IPS-18a (cell line): ENCODE results near the gene C14orf180.
"Not testable (repeated sequence)": the region's sequence is repeated elsewhere in the genome, so short reads cannot be mapped to it uniquely, and the experiment has no call there.

ENCODE experiments used
- H3K27ac ChIP-seq: one replicate; pipeline ENCODE4 v1.5.1; 2013; ENCODE audit warnings: low read length
- H3K27me3 ChIP-seq: one replicate; pipeline ENCODE4 v1.6.1; 2013; ENCODE audit warnings: mild to moderate bottlenecking, low read length; ENCODE audit not compliant: control insufficient read depth, insufficient read depth
- H3K36me3 ChIP-seq: one replicate; pipeline ENCODE4 v1.6.1; 2013; ENCODE audit warnings: low read depth, low read length; ENCODE audit not compliant: control insufficient read depth
- H3K4me1 ChIP-seq: one replicate; pipeline ENCODE4 v1.6.1; 2013; ENCODE audit warnings: low read depth, low read length; ENCODE audit not compliant: control insufficient read depth
- H3K4me3 ChIP-seq: one replicate; pipeline ENCODE4 v1.5.1; 2013; ENCODE audit warnings: low read length
- H3K9ac ChIP-seq: one replicate; pipeline ENCODE4 v1.6.1; 2013; ENCODE audit warnings: mild to moderate bottlenecking, low read length, moderate library complexity
- H3K9me3 ChIP-seq: one replicate; pipeline ENCODE4 v1.6.1; 2013; ENCODE audit warnings: low read depth, low read length; ENCODE audit not compliant: control insufficient read depth

Gene C14orf180

DNA sequence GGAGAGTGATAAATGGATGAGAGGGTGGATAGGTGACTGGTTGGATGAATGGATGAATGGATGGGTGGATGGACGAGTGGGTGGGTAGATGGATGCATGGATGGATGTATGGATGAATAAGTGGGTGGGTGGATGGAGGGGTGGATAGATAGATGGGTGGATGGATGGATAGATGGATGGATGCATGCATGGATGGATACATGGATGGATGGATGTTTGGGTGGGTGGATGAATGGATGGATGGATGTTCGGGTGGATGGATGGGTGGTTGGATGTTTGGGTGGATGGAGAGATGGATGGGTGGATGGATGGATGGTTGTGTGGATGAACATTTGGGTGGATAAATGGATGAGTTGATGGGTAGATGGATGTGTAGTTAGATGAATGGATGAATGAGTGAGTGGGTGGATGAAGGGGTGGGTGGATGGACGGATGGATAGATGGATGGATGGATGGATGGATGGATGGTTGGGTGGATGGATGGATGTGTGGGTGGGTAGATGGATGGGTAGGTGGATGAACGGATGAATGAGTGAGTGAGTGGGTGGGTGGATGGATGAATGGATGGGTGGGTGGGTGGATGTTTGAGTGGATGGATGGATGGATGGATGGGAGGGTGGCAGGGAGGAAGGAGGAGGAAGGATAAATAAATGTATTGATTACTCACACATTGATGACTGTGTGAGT is 34.7 kb downstream of the C14orf180 start:
- Histone ChIP-seq H3K9ac (no peak overlapping the region), H3K9me3 (no peaks in the 10 kb centered on the region), H3K27me3 (peaks cover 5% of the 10 kb centered on the region), H3K27ac (no peak overlapping the region), H3K36me3 (no peaks in the 10 kb centered on the region), H3K4me1 (no peaks in the 10 kb centered on the region), H3K4me3 (no peak overlapping the region)

GRCh38 chr14:104624939-104625338 is 45.4 kb downstream of the C14orf180 start:
- H3K27me3 ChIP-seq: no peaks in the 10 kb centered on the region
- H3K4me3 ChIP-seq: no peak overlapping the region
- H3K4me1 ChIP-seq: no peaks in the 10 kb centered on the region
- H3K9ac ChIP-seq: no peak overlapping the region
- H3K9me3 ChIP-seq: no peaks in the 10 kb centered on the region
- H3K36me3 ChIP-seq: no peaks in the 10 kb centered on the region
- no peak overlapping the region for H3K27ac ChIP-seq

GRCh38 chr14:104632781-104633180 is 53.2 kb downstream of the C14orf180 start:
- no peak overlapping the region for H3K27ac ChIP-seq
- H3K9ac ChIP-seq: no peak overlapping the region
- no peaks in the 10 kb centered on the region for H3K36me3 ChIP-seq
- no peak overlapping the region for H3K4me3 ChIP-seq
- no peaks in the 10 kb centered on the region for H3K27me3 ChIP-seq
- H3K4me1 ChIP-seq: no peaks in the 10 kb centered on the region
- H3K9me3 ChIP-seq: no peaks in the 10 kb centered on the region

DNA sequence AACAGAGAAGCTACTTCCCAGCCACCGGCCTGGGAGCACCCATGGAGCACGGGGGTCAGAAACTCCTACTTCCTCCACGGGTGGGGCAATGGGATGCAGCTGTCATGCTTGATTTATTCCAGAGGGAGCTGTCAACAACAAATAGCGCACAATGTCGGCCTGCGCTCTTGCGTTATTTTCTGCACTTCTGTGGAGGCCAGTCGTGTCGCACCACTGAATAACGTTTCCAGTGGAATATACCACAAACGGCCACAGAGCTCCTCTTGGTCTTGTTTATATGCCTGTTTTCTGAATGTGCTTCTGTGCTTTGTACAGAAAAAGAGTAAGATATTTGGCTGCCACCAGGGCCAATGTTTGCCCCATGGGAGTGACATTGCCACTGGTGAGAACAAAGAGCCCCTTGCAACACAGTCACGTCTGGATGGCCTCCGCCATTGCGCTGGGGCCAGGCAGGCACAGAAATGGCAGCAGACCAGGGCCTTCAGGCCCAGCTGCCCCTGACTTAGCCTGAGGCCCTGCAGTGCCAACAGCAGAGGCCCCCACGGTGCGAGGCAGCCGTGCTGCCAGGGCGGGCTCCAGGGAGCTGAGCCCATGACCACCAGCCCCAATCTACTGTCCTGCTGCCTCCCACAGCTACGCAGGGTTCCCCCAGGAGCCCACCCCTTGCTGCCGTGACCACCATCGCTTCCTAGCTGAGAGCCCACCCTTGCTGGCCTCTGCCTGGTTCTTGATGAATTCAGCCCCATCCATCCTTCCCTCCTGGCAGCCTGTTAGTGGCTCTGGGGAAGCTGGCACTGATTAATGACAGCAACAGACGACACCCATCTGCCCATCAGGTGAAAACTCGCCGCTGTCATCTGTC is 53.9 kb downstream of the C14orf180 start:
- Histone ChIP-seq H3K27me3 (no peaks in the 10 kb centered on the region), H3K27ac (no peak overlapping the region), H3K9ac (no peak overlapping the region), H3K4me1 (no peaks in the 10 kb centered on the region), H3K4me3 (no peak overlapping the region), H3K9me3 (no peaks in the 10 kb centered on the region), H3K36me3 (no peaks in the 10 kb centered on the region)

DNA sequence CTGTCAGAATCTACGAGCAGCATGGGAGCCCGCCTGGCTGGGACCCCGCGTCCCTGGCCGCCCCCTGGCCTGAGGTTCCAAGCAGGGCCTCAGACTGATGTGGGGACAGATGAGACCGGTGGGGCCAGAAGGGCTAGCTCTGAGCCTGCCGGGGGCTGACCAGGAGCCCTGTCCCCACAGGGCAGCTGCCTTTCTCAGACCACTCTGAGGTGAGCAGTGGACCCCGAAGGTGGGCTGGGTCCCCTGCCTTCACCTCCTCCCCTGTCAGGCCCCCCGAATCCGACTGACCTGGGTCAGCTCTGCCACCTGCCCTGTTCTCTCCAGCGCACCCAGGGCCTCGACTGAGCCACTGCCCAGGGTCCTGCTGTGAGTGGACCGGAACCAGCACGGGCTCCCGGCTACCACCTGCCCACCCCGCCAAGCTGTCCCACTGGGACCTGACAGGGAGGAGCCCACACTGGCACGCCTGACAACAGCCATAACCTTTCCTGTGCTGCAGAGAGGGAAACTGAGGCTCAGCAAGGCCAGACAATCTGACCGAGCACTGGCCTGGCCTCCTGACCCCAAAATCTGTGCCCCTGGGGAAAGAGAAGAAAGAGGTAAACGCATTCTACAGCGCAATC is 54.7 kb downstream of the C14orf180 start:
- no peaks in the 10 kb centered on the region for H3K36me3 ChIP-seq
- H3K27ac ChIP-seq: no peak overlapping the region
- H3K4me3 ChIP-seq: no peak overlapping the region
- no peaks in the 10 kb centered on the region for H3K9me3 ChIP-seq
- no peaks in the 10 kb centered on the region for H3K27me3 ChIP-seq
- H3K4me1 ChIP-seq: no peaks in the 10 kb centered on the region
- no peak overlapping the region for H3K9ac ChIP-seq

- H3K27ac ChIP-seq: no peak overlapping the region
- no peaks in the 10 kb centered on the region for H3K27me3 ChIP-seq
- H3K9ac ChIP-seq: no peak overlapping the region
- no peaks in the 10 kb centered on the region for H3K4me1 ChIP-seq
- no peaks in the 10 kb centered on the region for H3K9me3 ChIP-seq
- H3K36me3 ChIP-seq: no peaks in the 10 kb centered on the region
- H3K4me3 ChIP-seq: no peak overlapping the region
Measured at GRCh38 chr14:104634886-104635570, 55.5 kb downstream of the C14orf180 start.

GRCh38 chr14:104635717-104636116 is 56.2 kb downstream of the C14orf180 start:
- Histone ChIP-seq H3K4me3 (no peak overlapping the region), H3K9me3 (no peaks in the 10 kb centered on the region), H3K4me1 (no peaks in the 10 kb centered on the region), H3K9ac (no peak overlapping the region), H3K27me3 (no peaks in the 10 kb centered on the region), H3K27ac (no peak overlapping the region), H3K36me3 (no peaks in the 10 kb centered on the region)

DNA sequence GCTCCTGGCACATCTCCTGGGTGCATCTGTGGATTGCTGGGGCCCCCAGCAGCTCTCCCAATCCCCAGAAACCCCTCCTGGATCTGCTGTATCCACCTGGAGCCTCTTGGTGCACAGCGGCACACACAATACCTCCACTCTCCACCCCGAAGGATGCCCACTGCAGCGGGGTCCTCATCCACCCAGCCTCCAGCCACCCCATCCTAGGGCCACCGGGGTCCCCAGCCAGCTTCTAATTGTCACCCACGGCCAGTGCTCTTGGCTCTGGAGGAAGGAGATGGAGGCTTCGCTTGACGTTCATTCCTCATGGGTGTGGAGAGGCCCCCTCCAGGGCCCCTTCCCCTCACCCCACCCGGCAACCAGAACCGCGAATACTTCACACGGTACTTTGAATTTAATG is 56.6 kb downstream of the C14orf180 start:
- H3K4me3 ChIP-seq: no peak overlapping the region
- no peak overlapping the region for H3K27ac ChIP-seq
- no peaks in the 10 kb centered on the region for H3K4me1 ChIP-seq
- H3K27me3 ChIP-seq: no peaks in the 10 kb centered on the region
- no peaks in the 10 kb centered on the region for H3K36me3 ChIP-seq
- H3K9ac ChIP-seq: no peak overlapping the region
- H3K9me3 ChIP-seq: no peaks in the 10 kb centered on the region

GRCh38 chr14:104636846-104637545 is 57.4 kb downstream of the C14orf180 start:
- not testable (repeated sequence) for H3K9me3 ChIP-seq, H3K27me3 ChIP-seq, H3K4me1 ChIP-seq, H3K36me3 ChIP-seq, H3K9ac ChIP-seq, H3K27ac ChIP-seq, H3K4me3 ChIP-seq

DNA sequence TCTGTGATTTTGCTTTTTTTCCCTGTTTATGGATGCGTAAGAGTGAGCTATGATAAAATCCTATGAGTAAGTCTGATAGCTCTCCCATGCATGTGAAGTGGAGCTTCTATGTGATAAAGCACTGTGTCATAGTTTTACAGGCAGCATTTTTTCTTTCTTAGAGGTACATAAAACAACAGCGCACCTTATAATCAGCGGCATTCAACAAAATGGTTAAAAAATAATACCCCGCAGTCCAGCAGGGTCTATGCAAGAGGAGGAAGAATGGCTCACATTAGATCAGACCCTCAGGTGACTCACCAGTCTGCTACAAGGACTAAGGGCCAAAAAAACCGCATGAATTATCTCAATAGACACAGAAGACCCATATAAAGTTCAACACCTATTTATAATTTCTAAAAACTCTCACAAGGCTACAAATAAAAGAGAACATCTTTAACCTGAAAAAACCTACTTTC is 58.0 kb downstream of the C14orf180 start:
- Histone ChIP-seq H3K27ac (no peak overlapping the region), H3K9me3 (no peaks in the 10 kb centered on the region), H3K27me3 (no peaks in the 10 kb centered on the region), H3K36me3 (no peaks in the 10 kb centered on the region), H3K4me1 (no peaks in the 10 kb centered on the region), H3K9ac (no peak overlapping the region), H3K4me3 (no peak overlapping the region)

DNA sequence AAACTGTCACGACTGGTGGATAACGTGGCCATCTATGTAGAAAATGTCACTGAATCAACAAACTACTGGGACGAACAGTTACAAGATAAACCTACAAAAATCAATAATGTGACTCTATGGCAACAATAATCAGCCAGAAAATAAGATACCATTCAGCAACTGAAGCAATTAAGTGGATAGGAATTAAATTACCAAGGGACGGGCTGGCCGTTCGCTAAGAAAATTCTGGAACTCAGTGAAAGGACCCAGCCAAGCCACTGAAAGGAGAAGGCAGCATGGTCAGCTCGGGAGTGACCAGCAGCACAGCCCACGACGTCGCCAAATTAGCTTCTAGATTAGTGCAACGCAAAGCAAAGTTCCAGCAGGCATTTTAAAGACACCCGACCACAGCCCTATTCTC is 58.6 kb downstream of the C14orf180 start:
- Histone ChIP-seq H3K9ac (no peak overlapping the region), H3K4me1 (no peaks in the 10 kb centered on the region), H3K36me3 (no peaks in the 10 kb centered on the region), H3K27ac (no peak overlapping the region), H3K27me3 (no peaks in the 10 kb centered on the region), H3K9me3 (no peaks in the 10 kb centered on the region), H3K4me3 (no peak overlapping the region)
